CD4-positive, alpha-beta T cell treated with Interleukin-2 at 100 ng/mL for 4 hours (primary cell): ENCODE results near the gene ODR4.
"Not testable (repeated sequence)": the region's sequence is repeated elsewhere in the genome, so short reads cannot be mapped to it uniquely, and the experiment has no call there.

Source experiments
- DNase-seq: peaks from one replicate; pipeline ENCODE4 v3.0.0-alpha.2; 2020; ENCODE audit warnings: low spot score

ODR4 gene

GRCh38 chr1:186421446-186421845 lies 45.8 kb downstream of the ODR4 start:
- no peak for DNase-seq

GRCh38 chr1:186424539-186424938 lies 48.9 kb downstream of the ODR4 start:
- no peak for DNase-seq

DNA sequence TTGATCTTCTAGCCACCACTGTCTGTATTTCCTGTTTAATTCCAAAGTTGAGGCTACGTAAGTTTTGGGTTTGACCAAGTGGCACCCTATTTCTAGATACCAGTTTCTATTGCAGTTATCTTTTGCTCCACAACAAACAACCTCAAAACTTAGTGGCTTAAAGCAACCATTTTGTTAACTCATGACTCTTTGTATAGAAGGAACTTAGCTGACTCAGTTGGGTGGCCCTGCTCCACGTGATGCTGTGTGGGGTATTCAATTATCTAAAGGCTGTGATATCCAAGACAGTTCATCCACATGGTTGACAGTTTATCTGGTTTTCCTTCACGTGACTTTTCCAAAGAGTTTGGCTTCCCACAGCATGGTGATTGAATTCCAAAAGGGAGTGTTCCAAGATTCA lies 50.5 kb downstream of the ODR4 start:
- no peak for DNase-seq

- DNase-seq, result no peak
Observed at GRCh38 chr1:186429017-186429416, 53.4 kb downstream of the ODR4 start.

DNA sequence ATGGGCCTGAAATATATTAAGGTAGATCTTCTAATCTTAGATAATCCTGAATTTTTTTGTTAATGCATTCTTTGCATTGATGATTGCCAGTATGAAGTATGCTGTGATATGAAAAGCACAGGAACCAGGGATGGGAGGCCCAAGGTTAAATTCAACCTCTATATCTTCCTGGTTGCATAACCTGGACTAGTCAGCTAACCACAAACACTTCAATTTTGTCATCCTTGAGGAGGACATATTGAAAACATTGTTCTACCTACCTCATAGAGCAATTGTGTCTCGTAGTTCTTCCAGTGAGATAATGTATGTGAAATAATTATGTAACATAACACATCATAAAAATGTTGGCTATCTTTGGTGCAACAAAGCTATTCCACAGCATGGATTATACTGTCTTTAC lies 59.7 kb downstream of the ODR4 start:
- no peak for DNase-seq

DNA sequence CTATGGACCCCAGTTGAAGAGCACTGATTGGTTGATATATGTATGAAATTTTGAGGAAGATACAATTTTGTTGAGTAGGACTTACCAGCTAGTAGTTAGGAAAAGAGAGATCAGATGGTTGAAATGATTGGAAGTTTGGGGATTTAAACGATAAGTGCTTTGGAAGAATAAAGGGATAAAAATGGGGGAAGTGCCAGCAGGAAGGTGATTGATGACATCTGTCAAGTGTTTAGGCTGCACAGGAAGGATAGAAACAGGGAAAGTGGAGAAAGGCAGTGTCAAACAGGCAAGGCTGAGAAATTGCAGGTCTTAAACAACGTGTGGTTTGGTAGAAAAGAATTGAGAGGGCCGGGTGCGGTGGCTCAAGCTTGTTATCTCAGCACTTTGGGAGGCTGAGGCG lies 62.9 kb downstream of the ODR4 start:
- no peak for DNase-seq

DNA sequence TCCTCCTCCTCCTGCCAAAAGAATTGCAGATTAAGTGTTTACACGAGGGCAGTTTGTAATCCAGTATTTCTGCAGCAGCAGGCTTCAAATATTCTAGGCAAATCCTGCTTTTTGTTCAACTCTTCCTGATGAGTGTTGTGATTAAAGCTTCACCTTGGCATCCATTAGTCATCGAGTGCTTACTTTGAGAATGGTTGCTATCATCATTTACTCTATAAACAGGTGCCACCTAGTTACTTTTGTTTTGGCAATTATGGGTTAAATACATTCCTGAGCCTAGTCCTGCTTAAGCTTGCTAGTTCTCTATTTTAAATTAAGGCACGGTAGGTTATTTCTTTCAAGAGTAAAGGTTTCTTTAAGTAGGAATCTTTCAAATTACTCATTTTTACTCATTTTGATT lies 64.9 kb downstream of the ODR4 start:
- DNase-seq, result no peak

DNA sequence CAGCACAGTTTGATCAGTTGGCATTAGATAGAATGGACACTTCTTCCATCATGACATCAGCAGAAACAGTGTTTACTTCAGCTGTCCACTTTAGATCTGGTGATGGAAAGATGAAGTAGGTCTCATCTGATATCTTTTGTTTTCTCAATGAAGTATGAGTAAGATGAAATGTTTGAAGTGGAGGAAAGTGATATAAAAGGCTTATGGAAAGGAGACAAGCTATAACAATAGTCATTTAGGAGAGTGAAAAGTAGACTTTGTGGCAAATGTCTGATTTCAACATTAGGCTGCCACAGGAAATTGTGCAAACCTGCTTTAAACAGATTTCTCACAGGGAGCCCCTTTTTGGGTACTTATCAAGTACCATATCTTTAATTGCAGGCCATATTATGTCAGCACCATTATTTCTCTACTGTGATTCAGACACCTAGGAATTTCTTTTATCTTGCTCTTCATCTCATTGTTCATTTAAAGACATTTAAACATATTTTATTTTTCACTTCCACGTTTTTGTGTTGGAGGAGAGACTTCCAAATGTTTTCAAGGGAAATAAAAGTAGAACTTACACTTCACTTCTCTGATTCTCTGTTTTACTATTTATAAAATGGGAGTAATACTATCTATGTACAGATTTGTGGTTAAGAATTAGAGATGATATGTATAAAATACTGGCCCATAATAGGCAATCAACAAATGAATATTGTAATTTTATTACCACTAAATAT lies 67.2 kb downstream of the ODR4 start:
- DNase-seq, result no peak

GRCh38 chr1:186443638-186444037 lies 68.0 kb downstream of the ODR4 start:
- DNase-seq, result no peak

- DNase-seq, result no peak
Observed at GRCh38 chr1:186446152-186446551, 70.5 kb downstream of the ODR4 start.

DNA sequence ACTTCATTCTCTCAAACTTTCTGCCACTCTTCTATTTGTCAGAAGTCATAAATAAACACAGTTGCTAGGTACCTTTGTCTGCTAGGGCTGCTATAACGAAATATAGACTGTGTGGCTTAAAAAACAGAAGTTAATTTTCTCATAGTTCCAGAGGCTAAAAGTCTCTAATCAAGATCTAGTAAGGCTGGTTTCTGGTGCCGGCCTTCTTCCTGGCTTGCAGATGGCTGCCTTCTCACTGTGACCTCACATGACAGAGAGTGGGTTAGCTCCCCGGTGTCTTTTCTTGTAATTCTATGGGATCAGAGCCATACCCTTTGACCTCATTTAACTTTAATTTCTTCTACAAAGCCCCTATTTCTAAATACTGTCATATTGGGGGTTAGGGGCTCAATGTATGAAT lies 79.3 kb downstream of the ODR4 start:
- DNase-seq, result no peak

DNA sequence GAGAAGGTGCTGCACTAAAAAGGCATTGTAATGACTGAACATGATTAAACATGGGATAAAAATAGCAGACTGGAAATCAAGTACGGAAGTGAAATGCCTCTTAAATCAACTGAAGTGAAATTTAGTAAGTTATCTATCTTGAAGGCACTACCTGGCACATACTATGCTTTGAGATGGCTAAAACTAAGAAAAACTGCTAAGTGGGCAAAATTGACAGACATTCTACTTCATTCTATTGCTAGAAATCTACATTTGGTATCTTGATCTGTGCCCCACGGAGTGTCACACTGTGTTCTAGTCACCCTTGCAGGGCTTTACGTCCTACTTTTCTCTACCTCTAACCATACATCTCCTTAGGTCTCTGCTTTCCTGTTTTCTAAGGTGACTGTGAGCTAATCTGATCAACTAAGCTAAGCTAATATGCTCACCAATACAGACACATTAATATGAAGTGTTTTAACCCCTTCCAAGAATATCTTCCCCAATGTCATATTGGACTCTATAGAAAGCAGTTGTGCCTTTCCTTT lies 81.2 kb downstream of the ODR4 start:
- DNase-seq, result no peak

DNA sequence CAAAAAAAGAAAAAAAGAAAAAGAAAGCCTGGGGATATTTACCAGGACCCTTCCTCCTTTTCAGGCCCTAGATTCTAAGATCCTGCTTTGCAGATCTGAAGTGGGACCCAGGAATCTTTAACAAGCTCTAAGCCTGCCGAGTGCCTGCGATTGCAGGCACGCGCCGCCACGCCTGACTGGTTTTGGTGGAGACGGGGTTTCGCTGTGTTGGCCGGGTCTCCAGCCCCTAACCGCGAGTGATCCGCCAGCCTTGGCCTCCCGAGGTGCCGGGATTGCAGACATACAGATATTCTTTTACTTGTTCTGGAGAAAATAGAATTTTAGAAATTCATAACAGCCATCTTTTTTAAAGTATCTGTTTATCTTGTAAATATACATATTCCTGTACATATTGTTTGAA lies 83.5 kb downstream of the ODR4 start:
- DNase-seq, result not testable (repeated sequence)

- no peak for DNase-seq
Observed at GRCh38 chr1:186461014-186461413, 85.4 kb downstream of the ODR4 start, which contains the start of gene PDC. Gene PDC (minus strand): TSS chr1:186461114. CDS start chr1:186449459, 11,655 bp downstream.

DNA sequence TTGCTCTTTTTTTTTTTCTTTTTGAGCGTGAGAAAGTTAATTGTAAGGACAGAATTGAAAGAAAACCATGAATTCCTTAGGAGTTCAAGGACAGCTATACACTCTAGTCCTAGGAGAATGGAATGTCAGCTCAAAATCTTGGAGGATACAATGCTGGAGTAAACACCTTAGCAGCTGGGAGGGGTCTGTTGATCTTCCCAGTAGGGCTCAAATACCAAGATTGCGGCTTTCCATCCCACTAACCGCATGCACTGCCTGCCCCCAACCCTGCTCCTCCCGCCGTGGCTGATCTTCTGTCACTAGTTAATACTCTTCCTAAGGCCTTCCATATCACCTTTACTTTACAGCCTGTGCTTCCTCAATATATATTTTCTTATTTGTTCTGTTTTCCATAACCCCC lies 87.9 kb downstream of the ODR4 start:
- no peak for DNase-seq

DNA sequence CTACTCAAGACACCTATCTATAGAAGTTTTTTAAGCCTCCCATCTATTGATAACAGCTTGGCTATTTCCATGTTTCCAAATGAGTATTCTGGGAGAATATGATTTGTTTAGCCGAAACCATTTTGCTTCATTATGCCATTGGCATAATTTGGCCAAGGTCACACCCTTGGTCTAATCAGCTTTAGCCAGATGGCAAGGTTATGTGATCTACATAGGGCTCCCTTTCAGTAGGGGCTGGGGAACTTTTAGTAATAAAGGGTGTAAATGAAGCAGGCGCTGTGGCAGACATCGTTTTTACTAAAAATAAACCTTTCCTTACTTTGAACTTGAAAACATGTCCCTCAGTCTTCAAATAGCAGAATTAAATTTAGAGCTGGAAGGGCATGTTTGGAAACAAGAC lies 88.3 kb downstream of the ODR4 start:
- no peak for DNase-seq

DNA sequence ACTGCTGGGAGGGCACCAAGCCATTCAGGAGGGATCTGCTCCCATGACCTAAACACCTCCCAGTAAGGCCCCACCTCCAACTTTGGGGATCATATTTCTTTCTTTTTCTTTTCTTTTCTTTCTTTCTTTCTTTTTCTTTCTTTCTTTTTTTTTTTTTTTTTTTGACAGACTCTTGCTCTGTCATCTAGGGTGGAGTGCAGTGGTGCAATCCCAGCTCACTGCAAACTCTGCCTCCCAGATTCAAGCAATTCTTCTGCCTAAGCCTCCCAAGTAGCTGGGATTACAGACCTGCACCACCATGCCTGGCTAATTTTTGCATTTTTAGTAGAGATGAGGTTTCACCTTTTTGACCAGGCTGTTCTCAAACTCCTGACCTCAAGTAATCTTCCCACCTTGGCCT lies 89.9 kb downstream of the ODR4 start:
- DNase-seq, result not testable (repeated sequence)

- no peak for DNase-seq
Observed at GRCh38 chr1:186465946-186466345, 90.3 kb downstream of the ODR4 start.
